ENCODE data around the gene FBL.

- TF ChIP-seq, protein P1, sequence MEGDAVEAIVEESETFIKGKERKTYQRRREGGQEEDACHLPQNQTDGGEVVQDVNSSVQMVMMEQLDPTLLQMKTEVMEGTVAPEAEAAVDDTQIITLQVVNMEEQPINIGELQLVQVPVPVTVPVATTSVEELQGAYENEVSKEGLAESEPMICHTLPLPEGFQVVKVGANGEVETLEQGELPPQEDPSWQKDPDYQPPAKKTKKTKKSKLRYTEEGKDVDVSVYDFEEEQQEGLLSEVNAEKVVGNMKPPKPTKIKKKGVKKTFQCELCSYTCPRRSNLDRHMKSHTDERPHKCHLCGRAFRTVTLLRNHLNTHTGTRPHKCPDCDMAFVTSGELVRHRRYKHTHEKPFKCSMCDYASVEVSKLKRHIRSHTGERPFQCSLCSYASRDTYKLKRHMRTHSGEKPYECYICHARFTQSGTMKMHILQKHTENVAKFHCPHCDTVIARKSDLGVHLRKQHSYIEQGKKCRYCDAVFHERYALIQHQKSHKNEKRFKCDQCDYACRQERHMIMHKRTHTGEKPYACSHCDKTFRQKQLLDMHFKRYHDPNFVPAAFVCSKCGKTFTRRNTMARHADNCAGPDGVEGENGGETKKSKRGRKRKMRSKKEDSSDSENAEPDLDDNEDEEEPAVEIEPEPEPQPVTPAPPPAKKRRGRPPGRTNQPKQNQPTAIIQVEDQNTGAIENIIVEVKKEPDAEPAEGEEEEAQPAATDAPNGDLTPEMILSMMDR (IDR thresholded peaks at IDR 0.05; ENCODE audit: low read depth, low read length): no peak
- no peak for TF ChIP-seq EZH2phosphoT487 (IDR thresholded peaks at IDR 0.05; ENCODE audit: low read depth)
Observed at GRCh38 chr19:39796000-39796498, 50.1 kb downstream of the FBL start.
